Astrocyte (in vitro differentiated cells and primary cell): ENCODE measurements around the gene KRT23. TPM values are rescaled to one million over a fixed set of nuclear protein-coding genes. Genes with fewer than 3 reads are reported as not detected.

ENCODE experiments used
- DNase-seq: peaks from one replicate; pipeline ENCODE4 v3.0.0-alpha.2; 2010; ENCODE audit warnings: low read depth
- FAIRE-seq: peaks from 2 replicates; lab custom pipeline; 2011; peaks lifted over from hg19 to GRCh38; lab: Jason Lieb, UNC
- H2AFZ ChIP-seq: 2 replicates; pipeline ENCODE4 v1.6.0; 2012; ENCODE audit warnings: low read depth, low read length, inconsistent platforms
- H3K27ac ChIP-seq: 2 replicates; pipeline ENCODE4 v1.5.1; 2011; ENCODE audit warnings: low read depth, low read length, inconsistent platforms
- H3K27me3 ChIP-seq: 2 replicates; pipeline ENCODE4 v1.6.0; 2011; ENCODE audit warnings: low read length, inconsistent platforms; ENCODE audit not compliant: insufficient read depth
- H3K36me3 ChIP-seq: 2 replicates; pipeline ENCODE4 v1.5.1; 2011; ENCODE audit warnings: low read length, inconsistent platforms; ENCODE audit not compliant: insufficient read depth
- H3K4me1 ChIP-seq: 2 replicates; pipeline ENCODE4 v1.5.1; 2011; ENCODE audit warnings: low read length, inconsistent platforms; ENCODE audit not compliant: insufficient read depth
- H3K4me2 ChIP-seq: 2 replicates; pipeline ENCODE4 v1.6.0; 2012; ENCODE audit warnings: low read length, inconsistent platforms
- H3K4me3 ChIP-seq: 2 replicates; pipeline ENCODE4 v1.5.1; 2011; ENCODE audit warnings: low read depth, mild to moderate bottlenecking, low read length, inconsistent platforms; ENCODE audit not compliant: insufficient read depth
- H3K79me2 ChIP-seq: 2 replicates; pipeline ENCODE4 v1.6.0; 2012; ENCODE audit warnings: mild to moderate bottlenecking, low read length, inconsistent platforms; ENCODE audit not compliant: insufficient read depth
- H3K9ac ChIP-seq: 2 replicates; pipeline ENCODE4 v1.6.0; 2012; ENCODE audit warnings: mild to moderate bottlenecking, low read length, inconsistent platforms
- H3K9me3 ChIP-seq: 2 replicates; pipeline ENCODE4 v1.5.1; 2012; ENCODE audit warnings: low read depth, mild to moderate bottlenecking, low read length, inconsistent platforms; ENCODE audit not compliant: insufficient read depth
- H4K20me1 ChIP-seq: 2 replicates; pipeline ENCODE4 v1.6.0; 2012; ENCODE audit warnings: low read length, inconsistent platforms; ENCODE audit not compliant: insufficient read depth
- H3K27ac Mint-ChIP-seq: one replicate; pipeline ENCODE4 v1.8.0; 2021; ENCODE audit warnings: mild to moderate bottlenecking, mixed read lengths; ENCODE audit not compliant: unreplicated experiment
- H3K27me3 Mint-ChIP-seq: one replicate; pipeline ENCODE4 v1.8.0; 2021; ENCODE audit warnings: low read depth, mixed read lengths; ENCODE audit not compliant: unreplicated experiment
- H3K36me3 Mint-ChIP-seq: one replicate; pipeline ENCODE4 v1.8.0; 2021; ENCODE audit warnings: low read depth, mixed read lengths; ENCODE audit not compliant: unreplicated experiment
- H3K4me1 Mint-ChIP-seq: one replicate; pipeline ENCODE4 v1.8.0; 2021; ENCODE audit warnings: low read depth, mixed read lengths; ENCODE audit not compliant: unreplicated experiment
- H3K4me3 Mint-ChIP-seq: one replicate; pipeline ENCODE4 v1.8.0; 2021; ENCODE audit warnings: mild to moderate bottlenecking, moderate library complexity, mixed read lengths; ENCODE audit not compliant: unreplicated experiment
- H3K9me3 Mint-ChIP-seq: one replicate; pipeline ENCODE4 v1.8.0; 2021; ENCODE audit warnings: mild to moderate bottlenecking, mixed read lengths; ENCODE audit not compliant: unreplicated experiment
- CTCF ChIP-seq: IDR thresholded peaks from 2 replicates; pipeline ENCODE4 v1.5.1; 2011; ENCODE audit warnings: low read depth, mild to moderate bottlenecking, inconsistent platforms, low read length, moderate library complexity; ENCODE audit not compliant: insufficient read depth
- EZH2 ChIP-seq: IDR thresholded peaks from 2 replicates; pipeline ENCODE4 v1.6.1; 2012; ENCODE audit warnings: mild to moderate bottlenecking, low read length, inconsistent platforms; ENCODE audit not compliant: insufficient read depth
- total RNA-seq: library from RNA; stranded (reverse); gene quantifications from 2 replicates; pipeline ENCODE4 v1.2.1, GENCODE V29; 2021

The KRT23 gene
- total RNA-seq, 1 donor from 2014 or later, result not detected

GRCh38 chr17:40951011-40951622, 13.7 kb upstream of the KRT23 start:
- H3K4me1 Mint-ChIP-seq, result peaks cover 35% of the 10 kb centered on the region

GRCh38 chr17:40950176-40950575, 12.7 kb upstream of the KRT23 start:
- FAIRE-seq, result no peak
- Mint-ChIP-seq H3K9me3 (no peaks in the 10 kb centered on the region), H3K4me3 (no peak overlapping the region), H3K27me3 (no peaks in the 10 kb centered on the region), H3K36me3 (no peaks in the 10 kb centered on the region), H3K27ac (no peak overlapping the region), H3K4me1 (peaks cover 29% of the 10 kb centered on the region)
- no peak for DNase-seq
- H3K36me3 ChIP-seq, result no peaks in the 10 kb centered on the region
- no peak overlapping the region for H3K27ac ChIP-seq
- H3K4me2 ChIP-seq, result no peak overlapping the region
- H3K9ac ChIP-seq, result no peak overlapping the region
- H4K20me1 ChIP-seq, result no peaks in the 10 kb centered on the region
- H3K4me3 ChIP-seq, result no peak overlapping the region
- no peaks in the 10 kb centered on the region for H3K79me2 ChIP-seq
- no peak overlapping the region for H2AFZ ChIP-seq
- H3K9me3 ChIP-seq, result no peaks in the 10 kb centered on the region
- H3K4me1 ChIP-seq, result peaks cover 29% of the 10 kb centered on the region
- H3K27me3 ChIP-seq, result no peaks in the 10 kb centered on the region
- no peak for TF ChIP-seq CTCF
- no peak for TF ChIP-seq EZH2

More at GRCh38 chr17:40951011-40951622, 13.7 kb upstream of the KRT23 start:
- H3K4me1 ChIP-seq, result peaks cover 31% of the 10 kb centered on the region
- no peak for TF ChIP-seq EZH2
- no peak for TF ChIP-seq CTCF
- Mint-ChIP-seq H3K27me3 (no peaks in the 10 kb centered on the region), H3K27ac (no peak overlapping the region), H3K4me3 (no peak overlapping the region), H3K36me3 (no peaks in the 10 kb centered on the region), H3K9me3 (no peaks in the 10 kb centered on the region)
- no peak overlapping the region for H3K4me2 ChIP-seq
- H3K79me2 ChIP-seq, result no peaks in the 10 kb centered on the region
- DNase-seq (peak; percentile 68), FAIRE-seq (peak; percentile 50)
- H3K27ac ChIP-seq, result no peak overlapping the region
- H3K36me3 ChIP-seq, result no peaks in the 10 kb centered on the region
- no peaks in the 10 kb centered on the region for H3K9me3 ChIP-seq
- H3K27me3 ChIP-seq, result no peaks in the 10 kb centered on the region
- no peaks in the 10 kb centered on the region for H4K20me1 ChIP-seq
- H2AFZ ChIP-seq, result no peak overlapping the region
- H3K9ac ChIP-seq, result no peak overlapping the region
- H3K4me3 ChIP-seq, result no peak overlapping the region

GRCh38 chr17:40949418-40949817, 12.0 kb upstream of the KRT23 start:
- Histone ChIP-seq H4K20me1 (no peaks in the 10 kb centered on the region), H3K4me1 (peaks cover 23% of the 10 kb centered on the region), H3K79me2 (no peaks in the 10 kb centered on the region), H3K4me3 (no peak overlapping the region), H3K27ac (no peak overlapping the region), H3K4me2 (no peak overlapping the region), H3K27me3 (no peaks in the 10 kb centered on the region), H2AFZ (peak overlapping the region; percentile 74), H3K36me3 (no peaks in the 10 kb centered on the region), H3K9me3 (no peaks in the 10 kb centered on the region), H3K9ac (no peak overlapping the region)
- Mint-ChIP-seq H3K27me3 (no peaks in the 10 kb centered on the region), H3K27ac (no peak overlapping the region), H3K4me3 (no peak overlapping the region), H3K4me1 (peaks cover 29% of the 10 kb centered on the region), H3K9me3 (no peaks in the 10 kb centered on the region), H3K36me3 (no peaks in the 10 kb centered on the region)
- DNase-seq (no peak), FAIRE-seq (no peak)
- TF ChIP-seq EZH2, result no peak
- no peak for TF ChIP-seq CTCF
